ENCODE data around the gene FLYWCH2.

FLYWCH2 gene

GRCh38 chr16:2879854-2880508 is 3.0 kb upstream of the FLYWCH2 start:
- CTCF ChIA-PET, result interaction anchor here (0.6 to 1.2 kb wide), 3 partner anchors 47 to 80 kb away, joined by 3 to 4 read pairs (median 3); no protein-coding TSS in a partner anchor
- no peak for TF ChIP-seq CTCF (conservative IDR thresholded peaks at IDR 0.05; ENCODE audit: low read depth)
- DNase-seq (ENCODE audit: low spot score), result no peak
- no peak overlapping the region for H3K27ac ChIP-seq
- POLR2A ChIA-PET (ENCODE audit: low non-redundant PET), result no interaction called here

- TF ChIP-seq CTCF (conservative IDR thresholded peaks at IDR 0.05; ENCODE audit: low read depth), result no peak
- CTCF ChIA-PET, result interaction anchor here (0.7 kb wide), 1 partner anchor 26 kb away, joined by 3 read pairs; no protein-coding TSS in a partner anchor
- DNase-seq (ENCODE audit: low spot score), result no peak
- peak overlapping the region; percentile 90 for H3K27ac ChIP-seq
- POLR2A ChIA-PET (ENCODE audit: low non-redundant PET), result no interaction called here
Measured at GRCh38 chr16:2881783-2882649, 999 bp upstream of the FLYWCH2 start.

GRCh38 chr16:2883458-2883908 is 468 bp downstream of the FLYWCH2 start:
- peak overlapping the region; percentile 90 for H3K27ac ChIP-seq
- ChIA-PET POLR2A (ENCODE audit: low non-redundant PET) (no interaction called here), CTCF (interaction anchor here (0.6 to 1.5 kb wide), 4 partner anchors 15 to 77 kb away, joined by 3 to 8 read pairs (median 6); no protein-coding TSS in a partner anchor)
- DNase-seq (ENCODE audit: low spot score), result no peak
- TF ChIP-seq CTCF (conservative IDR thresholded peaks at IDR 0.05; ENCODE audit: low read depth), result no peak

GRCh38 chr16:2884041-2884451 is 1.0 kb downstream of the FLYWCH2 start:
- H3K27ac ChIP-seq, result peak overlapping the region; percentile 90
- no peak for DNase-seq (ENCODE audit: low spot score)
- CTCF ChIA-PET, result interaction anchor here (0.5 to 1.5 kb wide), 3 partner anchors 10 to 76 kb away, joined by 3 to 6 read pairs (median 3); no protein-coding TSS in a partner anchor
- POLR2A ChIA-PET (ENCODE audit: low non-redundant PET), result no interaction called here
- no peak for TF ChIP-seq CTCF (conservative IDR thresholded peaks at IDR 0.05; ENCODE audit: low read depth)

GRCh38 chr16:2894231-2894630 is 11.2 kb downstream of the FLYWCH2 start:
- POLR2A ChIA-PET (ENCODE audit: low non-redundant PET), result no interaction called here
- no peak overlapping the region for H3K27ac ChIP-seq
- CTCF ChIA-PET, result interaction anchor here (0.6 kb wide), 1 partner anchor 10 kb away, joined by 3 read pairs; no protein-coding TSS in a partner anchor
- no peak for TF ChIP-seq CTCF (conservative IDR thresholded peaks at IDR 0.05; ENCODE audit: low read depth)
- DNase-seq (ENCODE audit: low spot score), result no peak

- ChIA-PET POLR2A (ENCODE audit: low non-redundant PET) (no interaction called here), CTCF (no interaction called here)
- TF ChIP-seq CTCF (conservative IDR thresholded peaks at IDR 0.05; ENCODE audit: low read depth), result no peak
- DNase-seq (ENCODE audit: low spot score), result no peak
- H3K27ac ChIP-seq, result peak overlapping the region; percentile 44; the same call in 1 of the 2 replicates
Measured at GRCh38 chr16:2895813-2896212, 12.8 kb downstream of the FLYWCH2 start.

All from RWPE1 (cell line).